WERI-Rb-1 (cell line): Measurements from ENCODE around the gene SIM1.
A peak's percentile ranks its signal among the peaks of the same experiment; 100 is the strongest.

ENCODE experiments used
- DNase-seq: peaks from one replicate; pipeline ENCODE4 v3.0.0-alpha.2; 2020
- H3K27ac ChIP-seq: fragments of 250-450 bp; sonication (Bioruptor Pico); 2 replicates; pipeline ENCODE4 v1.5.1; 2020; ENCODE audit warnings: mild to moderate bottlenecking, moderate library complexity
- H3K27me3 ChIP-seq: fragments of 250-450 bp; sonication (Bioruptor Pico); 2 replicates; pipeline ENCODE4 v1.5.1; 2021; ENCODE audit warnings: mild to moderate bottlenecking, low read depth, moderate library complexity; ENCODE audit not compliant: insufficient read depth, severe bottlenecking
- H3K36me3 ChIP-seq: fragments of 250-450 bp; sonication (Bioruptor Pico); 2 replicates; pipeline ENCODE4 v1.5.1; 2020; ENCODE audit warnings: mild to moderate bottlenecking, moderate library complexity
- H3K4me3 ChIP-seq: 2 replicates; pipeline ENCODE4 v1.5.1; 2011; ENCODE audit warnings: low read depth, mild to moderate bottlenecking, control low read depth, low read length
- H3K9me3 ChIP-seq: fragments of 250-450 bp; sonication (Bioruptor Pico); 2 replicates; pipeline ENCODE4 v1.5.1; 2021; ENCODE audit warnings: mild to moderate bottlenecking, moderate library complexity; ENCODE audit not compliant: severe bottlenecking
- CTCF ChIP-seq: IDR thresholded peaks from 2 replicates; pipeline ENCODE4 v1.5.1; 2011; ENCODE audit warnings: low read depth, mild to moderate bottlenecking, control low read depth, inconsistent platforms, low read length

Gene SIM1

GRCh38 chr6:100464162-100464851, 414 bp downstream of the SIM1 start:
- H3K4me3 ChIP-seq = peak overlapping the region; percentile 85
- DNase-seq = peak; percentile 54
- peaks cover 26% of the 10 kb centered on the region for H3K27me3 ChIP-seq
- H3K36me3 ChIP-seq = no peaks in the 10 kb centered on the region
- TF ChIP-seq CTCF = 0 out of 2 replicates have a peak, but pooled peaks have one; percentile 17
- H3K9me3 ChIP-seq = no peaks in the 10 kb centered on the region
- no peak overlapping the region for H3K27ac ChIP-seq

- Histone ChIP-seq H3K4me3 (peak overlapping the region; percentile 85), H3K27ac (no peak overlapping the region), H3K9me3 (no peaks in the 10 kb centered on the region), H3K36me3 (no peaks in the 10 kb centered on the region), H3K27me3 (peaks cover 26% of the 10 kb centered on the region)
- no peak for DNase-seq
- no peak for TF ChIP-seq CTCF
Observed at GRCh38 chr6:100463630-100464161, 1.0 kb downstream of the SIM1 start.

GRCh38 chr6:100462706-100463629, 1.8 kb downstream of the SIM1 start:
- H3K27me3 ChIP-seq = peaks cover 26% of the 10 kb centered on the region
- H3K27ac ChIP-seq = no peak overlapping the region
- H3K36me3 ChIP-seq = no peaks in the 10 kb centered on the region
- no peak overlapping the region for H3K4me3 ChIP-seq
- DNase-seq = no peak
- no peak for TF ChIP-seq CTCF
- H3K9me3 ChIP-seq = peaks cover 6% of the 10 kb centered on the region

- Histone ChIP-seq H3K27me3 (peaks cover 26% of the 10 kb centered on the region), H3K9me3 (peaks cover 6% of the 10 kb centered on the region), H3K36me3 (no peaks in the 10 kb centered on the region), H3K4me3 (no peak overlapping the region), H3K27ac (no peak overlapping the region)
- TF ChIP-seq CTCF = no peak
- DNase-seq = no peak
Observed at GRCh38 chr6:100461917-100462705, 2.6 kb downstream of the SIM1 start.

- H3K27me3 ChIP-seq = peaks cover 30% of the 10 kb centered on the region
- peak; percentile 63 for DNase-seq
- no peak overlapping the region for H3K27ac ChIP-seq
Observed at GRCh38 chr6:100461278-100461916, 3.3 kb downstream of the SIM1 start.

More at GRCh38 chr6:100461278-100461916, 3.3 kb downstream of the SIM1 start:
- peak overlapping the region; percentile 44 for H3K4me3 ChIP-seq
- no peak for TF ChIP-seq CTCF
- no peaks in the 10 kb centered on the region for H3K36me3 ChIP-seq
- H3K9me3 ChIP-seq = peaks cover 6% of the 10 kb centered on the region
